EH (cell line): Measurements from ENCODE around the gene DLG3.
"Not testable (repeated sequence)": the region's sequence is repeated elsewhere in the genome, so short reads cannot be mapped to it uniquely, and the experiment has no call there.

Experiments
- DNase-seq: peaks from one replicate; pipeline ENCODE4 v3.0.0-alpha.2; 2015; ENCODE audit warnings: low read depth

Gene DLG3

DNA sequence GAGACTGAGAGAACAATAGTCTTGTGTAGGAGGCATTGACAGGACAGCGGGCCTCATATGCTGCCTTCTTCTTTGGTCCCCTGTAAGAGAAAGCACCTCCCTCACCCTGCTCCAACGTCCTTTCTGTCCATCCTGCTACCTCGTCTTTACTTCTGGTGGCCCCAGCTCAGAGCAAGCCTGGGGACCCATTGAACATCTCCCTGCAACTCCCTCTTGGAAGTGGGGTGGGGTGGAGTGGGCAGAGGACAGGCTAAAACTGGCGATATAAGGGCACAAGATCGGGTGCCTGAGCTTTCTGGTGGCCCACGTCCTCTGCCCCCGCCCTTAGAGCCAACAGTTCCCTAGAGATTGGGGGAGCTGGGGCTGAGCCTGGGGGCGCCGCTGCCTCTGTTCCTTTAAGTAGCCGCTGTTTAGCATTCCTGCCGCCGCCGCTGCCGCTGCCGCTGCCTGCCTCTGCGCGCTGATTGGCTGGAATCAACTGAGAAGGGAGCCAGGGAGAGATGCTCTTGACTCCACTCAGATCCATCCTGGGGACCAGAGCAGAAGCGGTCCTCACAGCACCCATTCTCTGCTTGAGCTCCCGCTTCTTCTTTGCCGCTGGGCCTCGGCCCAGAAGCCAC lies at the start of gene DLG3:
DLG3 (plus strand) TSS at position 510 of the 620 bp plus-strand sequence. CDS start 367 bp downstream, outside the sequence.
- peak; percentile 69 for DNase-seq

GRCh38 chrX:70398899-70399298 lies 45.7 kb upstream of the DLG3 start:
- DNase-seq, result peak; percentile 48

GRCh38 chrX:70400181-70400580 lies 44.5 kb upstream of the DLG3 start:
- not testable (repeated sequence) for DNase-seq

DNA sequence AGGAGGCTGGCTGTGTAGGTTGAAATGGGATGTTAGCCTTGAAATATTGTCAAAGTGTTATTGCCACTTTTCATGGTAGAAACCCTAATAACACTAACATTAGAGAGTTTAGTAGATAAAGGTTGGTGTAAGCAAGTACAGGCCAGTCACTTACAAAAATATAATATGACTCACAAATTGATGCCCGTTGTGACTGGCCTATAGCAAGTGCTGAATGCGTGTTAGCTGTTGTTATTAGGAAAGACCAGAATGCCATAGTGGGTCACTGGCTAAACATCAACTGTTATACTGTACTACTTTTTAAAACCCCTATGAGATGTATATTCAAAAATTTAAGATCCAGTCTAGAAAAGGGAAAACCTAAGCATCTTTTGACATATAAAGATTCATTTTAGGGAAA lies 41.9 kb upstream of the DLG3 start:
- DNase-seq, result no peak

DNA sequence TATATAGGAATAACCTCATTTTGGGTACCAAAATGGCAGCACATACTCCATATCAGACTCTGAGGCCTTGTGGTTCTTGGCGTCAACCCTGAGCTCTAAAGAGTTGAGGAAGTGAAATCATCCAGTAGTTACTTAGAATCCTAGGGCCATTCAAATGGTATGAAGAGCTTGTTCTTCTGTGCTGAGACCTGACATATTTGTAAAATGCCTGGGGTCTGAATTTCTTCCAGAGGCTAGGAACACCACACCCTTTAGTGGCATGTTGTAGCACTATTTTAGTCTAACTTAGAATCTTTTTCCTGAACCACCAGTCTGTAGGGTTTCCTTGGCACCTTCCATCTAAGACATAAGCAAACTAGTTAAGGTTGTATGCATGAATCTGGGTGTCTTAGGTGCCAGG lies 39.6 kb upstream of the DLG3 start:
- no peak for DNase-seq

- DNase-seq, result no peak
These were observed 33.7 kb upstream of the DLG3 start for GRCh38 chrX:70410921-70411320.

- DNase-seq, result no peak
These were observed 33.2 kb upstream of the DLG3 start for GRCh38 chrX:70411475-70411874.

DNA sequence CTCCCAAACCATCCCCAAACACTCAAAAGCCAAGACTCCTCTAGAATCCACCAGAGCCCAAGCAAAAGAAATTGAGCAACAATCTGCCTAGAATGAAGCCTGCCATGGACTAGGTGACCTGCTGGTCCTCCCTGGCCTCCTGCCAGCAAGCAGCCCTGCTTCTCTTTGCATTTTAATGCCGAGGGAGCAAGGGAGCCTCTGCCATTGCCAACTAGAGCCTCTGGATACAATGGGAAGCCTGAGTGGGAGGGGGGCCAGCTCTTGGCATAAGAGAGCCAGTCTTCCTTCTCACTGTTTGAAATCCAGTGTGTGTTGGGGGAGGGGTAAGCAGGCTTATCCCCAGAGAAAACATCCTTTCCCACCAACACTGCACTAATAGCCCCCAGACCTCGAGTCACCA lies 23.0 kb upstream of the DLG3 start:
- DNase-seq, result no peak

DNA sequence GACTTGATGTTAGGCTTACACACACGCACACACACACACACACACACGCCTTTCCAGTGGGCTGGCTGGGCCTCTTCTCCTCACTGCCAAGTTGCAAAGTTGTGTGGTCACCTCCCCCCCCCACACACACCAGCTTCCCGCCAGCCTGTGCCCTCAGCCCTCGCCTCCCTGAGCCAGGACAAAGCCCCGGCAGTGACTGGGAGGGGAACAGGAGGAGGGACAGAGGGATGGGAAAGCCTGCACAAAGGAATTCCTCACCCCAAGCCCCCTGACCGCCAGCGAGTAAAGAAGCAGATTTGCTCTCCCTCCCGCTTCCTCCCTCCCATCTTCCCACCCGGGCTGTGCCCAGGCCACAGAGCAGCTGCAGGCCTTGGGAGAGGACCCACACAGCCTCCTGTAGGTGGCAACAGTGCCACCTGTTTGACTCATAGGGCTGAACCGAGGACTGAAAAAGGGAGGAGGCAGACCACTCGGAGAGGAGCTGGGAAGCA lies 21.7 kb upstream of the DLG3 start, which contains the start of gene GDPD2:
GDPD2 (plus strand) TSS at position 464 of the 491 bp plus-strand sequence. CDS start 1,671 bp downstream, outside the sequence.
- DNase-seq, result peak; percentile 23

GRCh38 chrX:70423936-70424675 lies 20.5 kb upstream of the DLG3 start:
- no peak for DNase-seq

DNA sequence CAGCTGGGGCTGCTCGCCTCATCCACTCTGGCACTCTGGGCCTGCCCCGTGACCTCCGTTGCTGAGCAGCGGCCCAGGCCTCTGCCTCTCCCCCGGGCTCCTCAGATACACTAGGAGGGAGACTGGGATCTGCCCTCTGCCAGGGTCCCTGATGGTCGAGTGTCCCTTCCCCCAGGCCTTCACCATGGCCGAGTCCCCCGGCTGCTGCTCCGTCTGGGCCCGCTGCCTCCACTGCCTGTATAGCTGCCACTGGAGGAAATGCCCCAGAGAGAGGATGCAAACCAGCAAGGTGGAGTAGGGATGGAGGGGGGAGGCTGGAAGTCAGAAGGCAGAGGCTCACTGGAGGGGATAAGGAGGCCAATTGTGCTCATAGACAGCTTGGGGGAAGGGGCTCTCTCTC lies 19.8 kb upstream of the DLG3 start:
- DNase-seq, result no peak

GRCh38 chrX:70426286-70427278 lies 18.1 kb upstream of the DLG3 start:
- DNase-seq, result no peak

DNA sequence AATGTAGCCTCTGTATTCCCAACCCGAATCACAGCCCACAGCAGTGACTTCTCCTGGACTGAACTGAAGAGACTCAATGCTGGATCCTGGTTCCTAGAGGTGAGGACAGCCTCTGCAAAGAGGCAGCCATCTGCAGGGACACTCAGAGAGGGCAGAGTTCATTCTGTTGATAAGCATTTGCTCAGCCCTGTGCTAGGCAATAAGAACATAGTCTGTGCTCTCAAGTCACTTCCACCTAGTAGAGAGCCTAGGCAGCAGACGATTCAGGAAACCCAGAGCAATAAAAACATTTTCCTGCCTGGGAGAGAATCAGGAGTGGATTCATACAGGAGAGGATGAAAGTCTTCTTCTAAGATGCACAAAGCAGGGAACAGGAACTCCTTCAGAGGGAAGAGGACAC lies 17.3 kb upstream of the DLG3 start:
- DNase-seq, result no peak

DNA sequence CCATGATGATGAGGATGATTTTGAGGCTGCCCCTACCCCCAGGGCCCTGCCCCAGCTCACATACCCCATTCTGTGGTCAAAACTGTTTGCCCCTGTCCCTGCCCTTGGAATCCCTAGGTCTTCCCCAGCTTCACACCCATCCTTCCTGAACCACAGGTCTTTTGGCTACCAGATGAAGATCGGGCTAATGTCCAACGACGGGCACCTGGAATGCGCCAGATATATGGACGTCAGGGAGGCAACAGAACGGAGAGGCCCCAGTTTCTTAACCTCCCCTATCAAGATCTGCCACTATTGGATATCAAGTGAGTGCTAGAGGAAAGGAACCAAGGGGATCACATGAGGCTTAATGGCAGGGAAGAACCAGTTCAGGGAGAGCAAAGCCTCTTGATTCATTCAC lies 14.9 kb upstream of the DLG3 start:
- no peak for DNase-seq

DNA sequence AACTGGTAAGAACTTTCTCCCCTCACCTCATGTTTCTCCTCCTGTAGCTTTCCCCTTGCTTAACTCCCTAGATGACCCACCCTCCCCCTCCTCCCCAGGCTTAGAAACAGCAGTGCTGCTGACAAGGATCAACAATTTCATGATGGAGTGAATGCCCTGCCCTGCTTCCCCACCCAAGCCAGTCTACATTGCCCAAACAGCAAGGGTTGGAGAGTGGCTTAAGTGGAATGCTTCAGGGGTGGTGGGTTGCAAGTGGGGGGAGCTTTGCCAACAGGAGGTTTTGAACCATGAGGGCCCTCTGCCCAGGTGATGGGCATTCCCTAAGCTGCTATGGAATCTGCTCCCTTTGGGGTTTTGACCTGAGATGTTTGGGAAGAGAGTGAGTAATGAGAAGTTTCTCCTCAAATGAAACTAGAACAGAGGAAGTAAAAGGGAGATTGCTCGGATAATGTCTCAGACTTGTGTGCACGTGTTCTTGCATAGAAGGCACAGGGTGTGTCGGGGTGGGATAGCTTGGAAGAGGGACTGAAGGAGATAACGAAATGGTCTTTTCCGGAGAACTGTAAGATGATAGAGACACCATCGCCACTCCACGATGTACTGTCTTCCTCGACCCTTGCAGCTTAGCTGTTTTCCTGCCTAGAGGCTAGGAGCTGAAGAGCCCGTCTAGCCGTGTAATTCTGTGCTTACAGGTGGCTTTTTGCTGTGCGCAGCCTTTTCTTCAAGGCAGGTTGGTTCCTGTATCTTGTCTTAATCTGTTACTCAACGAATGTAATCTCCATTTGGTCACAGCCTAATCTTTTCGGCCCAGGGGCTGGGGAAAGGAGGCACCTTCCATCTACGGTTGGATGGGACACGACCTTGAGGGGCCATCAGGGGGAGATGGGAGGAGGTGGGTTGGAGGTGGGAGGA lies 11.4 kb upstream of the DLG3 start:
- no peak for DNase-seq

GRCh38 chrX:70433848-70434351 lies 10.7 kb upstream of the DLG3 start:
- peak; percentile 58 for DNase-seq

GRCh38 chrX:70434352-70434866 lies 10.2 kb upstream of the DLG3 start:
- peak; percentile 85 for DNase-seq

DNA sequence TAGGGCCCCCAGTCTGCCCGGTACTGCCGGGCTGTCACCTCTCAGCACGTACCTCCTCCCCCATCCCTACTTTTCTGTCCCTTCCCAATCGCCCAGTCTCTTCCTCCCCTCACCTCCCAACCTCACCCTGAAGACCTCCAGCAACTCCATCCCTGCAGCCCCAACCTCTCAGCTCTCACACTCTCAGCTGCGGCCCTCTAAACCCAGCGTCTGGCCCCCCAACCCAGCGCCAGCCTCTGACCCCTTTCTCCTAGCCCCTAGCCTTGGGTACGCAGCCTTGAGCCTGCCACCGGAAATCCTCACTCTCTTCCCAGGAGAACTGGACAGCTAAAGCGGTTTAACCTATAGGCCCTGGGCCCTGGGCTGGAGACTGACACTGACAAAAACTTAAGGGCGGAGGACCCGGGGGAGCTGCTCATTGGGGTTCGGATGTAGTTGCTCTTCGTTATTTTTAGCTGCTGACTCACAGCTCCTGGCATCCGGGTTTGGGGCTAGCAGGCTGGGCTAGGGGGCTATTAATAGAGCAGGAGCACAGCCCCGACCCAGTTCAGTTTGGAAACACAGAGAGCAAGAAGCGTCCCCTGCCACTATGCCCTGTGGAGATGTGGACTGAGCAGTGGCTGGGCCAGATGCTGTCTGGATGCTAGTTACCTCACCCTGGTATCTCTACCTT lies 9.6 kb upstream of the DLG3 start:
- DNase-seq, result peak; percentile 84

DNA sequence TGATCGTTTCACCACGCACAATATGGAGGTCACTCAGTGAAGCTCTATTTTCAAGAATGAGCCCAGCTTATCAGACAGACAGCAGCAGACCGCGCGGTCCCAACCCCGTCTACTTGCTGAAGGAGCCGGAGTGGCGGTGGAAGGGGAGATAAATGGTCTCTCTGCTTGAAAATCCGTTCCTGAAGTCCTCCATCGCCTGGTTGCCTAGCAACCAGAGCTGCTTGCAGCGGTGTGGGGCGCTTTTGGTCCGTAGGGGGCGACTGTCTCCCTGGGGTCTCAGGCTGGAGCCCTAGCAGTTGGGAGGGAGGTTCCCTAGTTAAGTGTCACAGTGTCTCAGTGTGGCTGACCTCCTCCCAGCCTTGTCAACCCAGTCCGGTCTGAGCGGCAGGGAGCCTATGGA lies 8.3 kb upstream of the DLG3 start:
- DNase-seq, result no peak

DNA sequence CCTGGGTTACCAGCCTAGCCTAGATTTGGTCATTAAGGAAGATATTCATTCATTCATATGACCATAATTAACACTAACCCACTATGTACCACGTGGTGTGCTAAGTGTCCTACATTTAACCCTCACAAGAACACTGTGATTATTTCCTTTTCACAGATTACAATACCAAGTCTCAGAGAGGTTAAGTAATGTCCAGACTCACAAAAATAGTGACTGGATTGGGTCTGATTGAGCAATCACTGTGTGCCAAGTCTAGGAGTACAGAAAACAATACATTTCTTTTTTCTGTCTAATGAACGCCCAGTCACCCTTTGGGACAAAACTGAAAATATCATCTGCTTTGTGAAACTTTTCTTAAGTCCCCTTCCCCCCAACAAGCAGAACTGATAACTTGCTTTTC lies 7.6 kb upstream of the DLG3 start:
- no peak for DNase-seq
